ENCODE measurements around the gene APOH.

DNA sequence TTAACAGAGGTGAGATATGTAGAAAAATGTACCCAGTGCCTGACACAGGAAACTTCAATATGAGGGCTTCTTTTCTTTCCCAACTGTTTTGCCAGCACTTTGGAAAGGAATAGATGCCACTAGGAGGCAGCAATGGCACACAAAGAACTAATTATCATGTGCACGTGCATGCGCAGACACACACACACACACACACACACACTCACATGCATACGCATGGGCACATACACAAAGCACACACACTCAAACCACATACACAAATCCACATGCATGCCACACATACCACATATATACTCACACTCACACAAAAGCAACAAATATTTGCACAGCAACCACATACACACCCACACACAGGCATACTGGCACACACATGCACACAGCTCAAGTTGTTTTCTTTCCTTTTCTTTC lies 28.5 kb downstream of the APOH start:
- TF ChIP-seq POLR2A (IDR thresholded peaks at IDR 0.05; ENCODE audit: extremely low read depth, insufficient read length), result no peak
- TF ChIP-seq MYC (IDR thresholded peaks at IDR 0.05; ENCODE audit: low read depth, low read length), result peak; percentile 89
- TF ChIP-seq, protein P1, sequence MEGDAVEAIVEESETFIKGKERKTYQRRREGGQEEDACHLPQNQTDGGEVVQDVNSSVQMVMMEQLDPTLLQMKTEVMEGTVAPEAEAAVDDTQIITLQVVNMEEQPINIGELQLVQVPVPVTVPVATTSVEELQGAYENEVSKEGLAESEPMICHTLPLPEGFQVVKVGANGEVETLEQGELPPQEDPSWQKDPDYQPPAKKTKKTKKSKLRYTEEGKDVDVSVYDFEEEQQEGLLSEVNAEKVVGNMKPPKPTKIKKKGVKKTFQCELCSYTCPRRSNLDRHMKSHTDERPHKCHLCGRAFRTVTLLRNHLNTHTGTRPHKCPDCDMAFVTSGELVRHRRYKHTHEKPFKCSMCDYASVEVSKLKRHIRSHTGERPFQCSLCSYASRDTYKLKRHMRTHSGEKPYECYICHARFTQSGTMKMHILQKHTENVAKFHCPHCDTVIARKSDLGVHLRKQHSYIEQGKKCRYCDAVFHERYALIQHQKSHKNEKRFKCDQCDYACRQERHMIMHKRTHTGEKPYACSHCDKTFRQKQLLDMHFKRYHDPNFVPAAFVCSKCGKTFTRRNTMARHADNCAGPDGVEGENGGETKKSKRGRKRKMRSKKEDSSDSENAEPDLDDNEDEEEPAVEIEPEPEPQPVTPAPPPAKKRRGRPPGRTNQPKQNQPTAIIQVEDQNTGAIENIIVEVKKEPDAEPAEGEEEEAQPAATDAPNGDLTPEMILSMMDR (IDR thresholded peaks at IDR 0.05; ENCODE audit: low read depth, low read length), result peak; percentile 60
